Liver (tissue), 9 donors: ENCODE results near the gene FSCN2. TPM values are rescaled to one million over a fixed set of nuclear protein-coding genes. Genes with fewer than 3 reads are reported as not detected.

Experiments used
- DNase-seq: peaks from one replicate; pipeline ENCODE4 v3.0.0-alpha.2; 2017; ENCODE audit warnings: low spot score
- H3K27ac ChIP-seq, 2 donors: one replicate each; pipeline ENCODE4 v1.7.0; 2013; ENCODE audit warnings: inconsistent platforms in 2 of 2, low read length in 2 of 2, control low read depth in 1 of 2, low read depth in 1 of 2, mild to moderate bottlenecking in 1 of 2
- H3K27me3 ChIP-seq, 4 donors: one replicate each; pipeline versions ENCODE4 v1.6.1 to v1.7.0; 2013; ENCODE audit warnings: low read length in 3 of 4, inconsistent platforms in 1 of 4, mild to moderate bottlenecking in 1 of 4, moderate library complexity in 1 of 4; ENCODE audit not compliant: control insufficient read depth in 4 of 4, insufficient read depth in 4 of 4
- H3K36me3 ChIP-seq, 4 donors: one replicate each; pipeline versions ENCODE4 v1.6.1 to v1.7.0; 2013; ENCODE audit warnings: low read length in 3 of 4, mild to moderate bottlenecking in 3 of 4, low read depth in 1 of 4, moderate library complexity in 1 of 4; ENCODE audit not compliant: control insufficient read depth in 4 of 4, insufficient read depth in 3 of 4
- H3K4me1 ChIP-seq, 4 donors: one replicate each; pipeline versions ENCODE4 v1.6.1 to v1.7.0; 2013; ENCODE audit warnings: low read length in 3 of 4, mild to moderate bottlenecking in 3 of 4, moderate library complexity in 1 of 4; ENCODE audit not compliant: control insufficient read depth in 4 of 4, insufficient read depth in 4 of 4
- H3K4me3 ChIP-seq, 3 donors: one replicate each; pipeline versions ENCODE4 v1.6.1 to v1.7.0; 2013; ENCODE audit warnings: low read length in 3 of 3, control low read depth in 1 of 3, low read depth in 1 of 3, mild to moderate bottlenecking in 1 of 3
- H3K9ac ChIP-seq, 2 donors: one replicate each; pipeline ENCODE4 v1.7.0; 2013; ENCODE audit warnings: low read length in 2 of 2, mild to moderate bottlenecking in 2 of 2, moderate library complexity in 2 of 2, control low read depth in 1 of 2, low read depth in 1 of 2
- H3K9me3 ChIP-seq, 4 donors: one replicate each; pipeline versions ENCODE4 v1.6.1 to v1.7.0; 2013; ENCODE audit warnings: low read length in 3 of 4; ENCODE audit not compliant: control insufficient read depth in 4 of 4
- FOXA1 ChIP-seq: IDR thresholded peaks from 2 replicates; pipeline ENCODE4 v1.6.1; 2016; ENCODE audit warnings: antibody characterized with exemption
- FOXA2 ChIP-seq: IDR thresholded peaks from 2 replicates; pipeline ENCODE4 v1.6.1; 2016; ENCODE audit warnings: antibody characterized with exemption
- GABPA ChIP-seq, 2 donors: IDR thresholded peaks in 1 of 2; conservative IDR thresholded peaks in 1 of 2; 2 replicates each; pipeline ENCODE4 v1.6.1; 2016; ENCODE audit warnings: antibody characterized with exemption in 2 of 2, mild to moderate bottlenecking in 1 of 2, moderate library complexity in 1 of 2
- HNF4A ChIP-seq, 2 donors: conservative IDR thresholded peaks; 2 replicates each; pipeline ENCODE4 v1.6.1; 2016; ENCODE audit warnings: antibody characterized with exemption in 2 of 2, mild to moderate bottlenecking in 2 of 2
- HNF4G ChIP-seq: IDR thresholded peaks from 2 replicates; pipeline ENCODE4 v1.6.1; 2016; ENCODE audit warnings: antibody characterized with exemption
- JUND ChIP-seq, 2 donors: IDR thresholded peaks; 2 replicates each; pipeline ENCODE4 v1.6.1; 2016; ENCODE audit warnings: antibody characterized with exemption in 2 of 2
- RAD21 ChIP-seq, 2 donors: IDR thresholded peaks; 2 replicates each; pipeline ENCODE4 v1.6.1; 2016; ENCODE audit warnings: antibody characterized with exemption in 2 of 2, mild to moderate bottlenecking in 2 of 2
- RXRA ChIP-seq, 2 donors: IDR thresholded peaks; 2 replicates each; pipeline ENCODE4 v1.6.1; 2017 to 2018; ENCODE audit warnings: antibody characterized with exemption in 2 of 2, mild to moderate bottlenecking in 1 of 2
- SP1 ChIP-seq: IDR thresholded peaks from 2 replicates; pipeline ENCODE4 v1.6.1; 2018; ENCODE audit warnings: antibody characterized with exemption, mild to moderate bottlenecking
- TAF1 ChIP-seq: conservative IDR thresholded peaks from 2 replicates; pipeline ENCODE4 v1.6.1; 2016; ENCODE audit warnings: antibody characterized with exemption, mild to moderate bottlenecking
- YY1 ChIP-seq: IDR thresholded peaks from 2 replicates; pipeline ENCODE4 v1.6.1; 2016; ENCODE audit warnings: antibody characterized with exemption, mild to moderate bottlenecking
- WGBS: extraction: QIAGEN DNeasy Blood & Tissue Kit; methylation state at CpG from one replicate; pipeline ENCODE4 v1.1.7; 2013; 5-methylcytosine and 5-hydroxymethylcytosine counted together
- polyA plus RNA-seq, 2 donors: library from polyadenylated mRNA; stranded (reverse) in 1 of 2; unstranded in 1 of 2; fragments of 200-250 nt in 1 of 2; fragments of >200 nt in 1 of 2; fragmentation: Nextera tagmentation in 1 of 2; extraction: Ambion mirVana in 1 of 2; gene quantifications; one replicate each; pipeline versions ENCODE4 v1.2.1 to v1.2.3, GENCODE V29; 2013 to 2015
- total RNA-seq, 2 donors: library from RNA; depleted of rRNA; stranded (reverse); fragments of >200 nt; gene quantifications; one replicate each; pipeline ENCODE4 v1.2.3, GENCODE V29; 2014
- TF ChIP-seq, protein P1 (sequence below): IDR thresholded peaks from 2 replicates; pipeline ENCODE4 v1.6.1; 2016; ENCODE audit warnings: antibody characterized with exemption
- TF ChIP-seq, protein P2 (sequence below): IDR thresholded peaks from 2 replicates; pipeline ENCODE4 v1.6.1; 2016; ENCODE audit warnings: antibody characterized with exemption
- TF ChIP-seq, protein P3 (sequence below): IDR thresholded peaks from 2 replicates; pipeline ENCODE4 v1.6.1; 2016; ENCODE audit warnings: antibody characterized with exemption, mild to moderate bottlenecking
- TF ChIP-seq, protein P4 (sequence below): IDR thresholded peaks from 2 replicates; pipeline ENCODE4 v1.6.1; 2016; ENCODE audit warnings: antibody characterized with exemption
- TF ChIP-seq, protein P5 (sequence below): fragments of 150-350 bp; IDR thresholded peaks from 2 replicates; pipeline ENCODE4 v1.5.1; 2017; ENCODE audit warnings: improper control_type of control experiment, low read depth, low read length; ENCODE audit not compliant: missing input control
- donor health status: healthy.
- donor health status: healthy.
- donor health status: healthy.
- donor health status: healthy.
- donor health status: healthy.

FSCN2 gene
- total and polyA plus RNA-seq, 4 donors: 0.09 to 0.42 TPM; not detected in 2

DNA sequence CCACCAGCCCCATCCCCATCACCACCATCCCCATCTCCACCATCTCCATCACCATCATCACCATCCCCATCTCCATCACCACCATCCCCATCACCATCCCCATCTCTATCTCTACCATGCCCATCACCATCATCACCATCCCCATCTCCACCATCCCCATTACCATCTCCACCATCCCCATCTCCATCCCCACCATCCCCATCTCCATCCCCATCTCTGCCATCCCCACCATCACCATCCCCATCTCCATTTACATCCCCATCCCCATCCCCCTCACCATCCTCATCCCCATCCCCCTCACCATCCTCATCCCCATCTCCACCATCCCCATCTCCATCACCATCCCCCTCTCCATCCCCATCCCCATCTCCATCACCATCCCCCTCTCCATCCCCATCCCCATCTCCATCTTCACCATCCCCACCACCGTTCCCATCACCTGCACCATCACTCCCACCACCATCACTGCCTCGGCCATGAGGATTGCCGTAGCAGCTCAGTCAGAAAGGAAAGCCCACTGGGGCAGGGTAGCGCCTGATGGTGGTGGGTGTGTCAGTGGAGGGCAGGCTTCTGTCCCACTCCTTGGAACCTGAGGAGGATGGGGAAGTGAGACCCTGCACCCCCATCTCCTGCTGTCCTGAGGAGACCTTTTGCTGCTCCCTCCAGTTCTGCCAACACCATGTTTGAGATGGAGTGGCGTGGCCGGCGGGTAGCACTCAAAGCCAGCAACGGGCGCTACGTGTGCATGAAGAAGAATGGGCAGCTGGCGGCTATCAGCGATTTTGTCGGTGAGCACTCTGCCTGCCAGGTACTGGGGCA lies 7.5 kb downstream of the FSCN2 start:
- no peak overlapping the region for H3K9ac ChIP-seq
- no peak for DNase-seq
- H3K4me3 ChIP-seq: no peak overlapping the region
- peaks cover 0 to 4% (median 0%) of the 10 kb centered on the region in 4 donors for H3K27me3 ChIP-seq
- H3K9me3 ChIP-seq: no peaks in the 10 kb centered on the region
- no peak for TF ChIP-seq YY1
- TF ChIP-seq, protein P1, sequence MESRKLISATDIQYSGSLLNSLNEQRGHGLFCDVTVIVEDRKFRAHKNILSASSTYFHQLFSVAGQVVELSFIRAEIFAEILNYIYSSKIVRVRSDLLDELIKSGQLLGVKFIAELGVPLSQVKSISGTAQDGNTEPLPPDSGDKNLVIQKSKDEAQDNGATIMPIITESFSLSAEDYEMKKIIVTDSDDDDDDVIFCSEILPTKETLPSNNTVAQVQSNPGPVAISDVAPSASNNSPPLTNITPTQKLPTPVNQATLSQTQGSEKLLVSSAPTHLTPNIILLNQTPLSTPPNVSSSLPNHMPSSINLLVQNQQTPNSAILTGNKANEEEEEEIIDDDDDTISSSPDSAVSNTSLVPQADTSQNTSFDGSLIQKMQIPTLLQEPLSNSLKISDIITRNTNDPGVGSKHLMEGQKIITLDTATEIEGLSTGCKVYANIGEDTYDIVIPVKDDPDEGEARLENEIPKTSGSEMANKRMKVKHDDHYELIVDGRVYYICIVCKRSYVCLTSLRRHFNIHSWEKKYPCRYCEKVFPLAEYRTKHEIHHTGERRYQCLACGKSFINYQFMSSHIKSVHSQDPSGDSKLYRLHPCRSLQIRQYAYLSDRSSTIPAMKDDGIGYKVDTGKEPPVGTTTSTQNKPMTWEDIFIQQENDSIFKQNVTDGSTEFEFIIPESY: no peak
- TF ChIP-seq HNF4A (conservative IDR thresholded peaks at IDR 0.05): no peak
- TF ChIP-seq FOXA2: no peak
- TF ChIP-seq JUND (IDR thresholded peaks at IDR 0.05): no peak
- TF ChIP-seq GABPA (IDR thresholded peaks at IDR 0.05 in 1 of 2, conservative IDR thresholded peaks at IDR 0.05 in 1 of 2): no peak
- no peak for TF ChIP-seq TAF1
- TF ChIP-seq, protein P2, sequence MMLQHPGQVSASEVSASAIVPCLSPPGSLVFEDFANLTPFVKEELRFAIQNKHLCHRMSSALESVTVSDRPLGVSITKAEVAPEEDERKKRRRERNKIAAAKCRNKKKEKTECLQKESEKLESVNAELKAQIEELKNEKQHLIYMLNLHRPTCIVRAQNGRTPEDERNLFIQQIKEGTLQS: no peak
- TF ChIP-seq, protein P3, sequence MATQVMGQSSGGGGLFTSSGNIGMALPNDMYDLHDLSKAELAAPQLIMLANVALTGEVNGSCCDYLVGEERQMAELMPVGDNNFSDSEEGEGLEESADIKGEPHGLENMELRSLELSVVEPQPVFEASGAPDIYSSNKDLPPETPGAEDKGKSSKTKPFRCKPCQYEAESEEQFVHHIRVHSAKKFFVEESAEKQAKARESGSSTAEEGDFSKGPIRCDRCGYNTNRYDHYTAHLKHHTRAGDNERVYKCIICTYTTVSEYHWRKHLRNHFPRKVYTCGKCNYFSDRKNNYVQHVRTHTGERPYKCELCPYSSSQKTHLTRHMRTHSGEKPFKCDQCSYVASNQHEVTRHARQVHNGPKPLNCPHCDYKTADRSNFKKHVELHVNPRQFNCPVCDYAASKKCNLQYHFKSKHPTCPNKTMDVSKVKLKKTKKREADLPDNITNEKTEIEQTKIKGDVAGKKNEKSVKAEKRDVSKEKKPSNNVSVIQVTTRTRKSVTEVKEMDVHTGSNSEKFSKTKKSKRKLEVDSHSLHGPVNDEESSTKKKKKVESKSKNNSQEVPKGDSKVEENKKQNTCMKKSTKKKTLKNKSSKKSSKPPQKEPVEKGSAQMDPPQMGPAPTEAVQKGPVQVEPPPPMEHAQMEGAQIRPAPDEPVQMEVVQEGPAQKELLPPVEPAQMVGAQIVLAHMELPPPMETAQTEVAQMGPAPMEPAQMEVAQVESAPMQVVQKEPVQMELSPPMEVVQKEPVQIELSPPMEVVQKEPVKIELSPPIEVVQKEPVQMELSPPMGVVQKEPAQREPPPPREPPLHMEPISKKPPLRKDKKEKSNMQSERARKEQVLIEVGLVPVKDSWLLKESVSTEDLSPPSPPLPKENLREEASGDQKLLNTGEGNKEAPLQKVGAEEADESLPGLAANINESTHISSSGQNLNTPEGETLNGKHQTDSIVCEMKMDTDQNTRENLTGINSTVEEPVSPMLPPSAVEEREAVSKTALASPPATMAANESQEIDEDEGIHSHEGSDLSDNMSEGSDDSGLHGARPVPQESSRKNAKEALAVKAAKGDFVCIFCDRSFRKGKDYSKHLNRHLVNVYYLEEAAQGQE: no peak
- TF ChIP-seq, protein P4, sequence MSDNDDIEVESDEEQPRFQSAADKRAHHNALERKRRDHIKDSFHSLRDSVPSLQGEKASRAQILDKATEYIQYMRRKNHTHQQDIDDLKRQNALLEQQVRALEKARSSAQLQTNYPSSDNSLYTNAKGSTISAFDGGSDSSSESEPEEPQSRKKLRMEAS: no peak
- TF ChIP-seq FOXA1: no peak
- no peak for TF ChIP-seq RXRA (IDR thresholded peaks at IDR 0.05)
- peaks cover 0 to 6% (median 3%) of the 10 kb centered on the region in 4 donors for H3K4me1 ChIP-seq
- peaks cover 0 to 13% (median 9%) of the 10 kb centered on the region in 4 donors for H3K36me3 ChIP-seq
- 61% methylated on average over 13 of the region's 13 CpGs for WGBS
- no peak overlapping the region for H3K27ac ChIP-seq

DNA sequence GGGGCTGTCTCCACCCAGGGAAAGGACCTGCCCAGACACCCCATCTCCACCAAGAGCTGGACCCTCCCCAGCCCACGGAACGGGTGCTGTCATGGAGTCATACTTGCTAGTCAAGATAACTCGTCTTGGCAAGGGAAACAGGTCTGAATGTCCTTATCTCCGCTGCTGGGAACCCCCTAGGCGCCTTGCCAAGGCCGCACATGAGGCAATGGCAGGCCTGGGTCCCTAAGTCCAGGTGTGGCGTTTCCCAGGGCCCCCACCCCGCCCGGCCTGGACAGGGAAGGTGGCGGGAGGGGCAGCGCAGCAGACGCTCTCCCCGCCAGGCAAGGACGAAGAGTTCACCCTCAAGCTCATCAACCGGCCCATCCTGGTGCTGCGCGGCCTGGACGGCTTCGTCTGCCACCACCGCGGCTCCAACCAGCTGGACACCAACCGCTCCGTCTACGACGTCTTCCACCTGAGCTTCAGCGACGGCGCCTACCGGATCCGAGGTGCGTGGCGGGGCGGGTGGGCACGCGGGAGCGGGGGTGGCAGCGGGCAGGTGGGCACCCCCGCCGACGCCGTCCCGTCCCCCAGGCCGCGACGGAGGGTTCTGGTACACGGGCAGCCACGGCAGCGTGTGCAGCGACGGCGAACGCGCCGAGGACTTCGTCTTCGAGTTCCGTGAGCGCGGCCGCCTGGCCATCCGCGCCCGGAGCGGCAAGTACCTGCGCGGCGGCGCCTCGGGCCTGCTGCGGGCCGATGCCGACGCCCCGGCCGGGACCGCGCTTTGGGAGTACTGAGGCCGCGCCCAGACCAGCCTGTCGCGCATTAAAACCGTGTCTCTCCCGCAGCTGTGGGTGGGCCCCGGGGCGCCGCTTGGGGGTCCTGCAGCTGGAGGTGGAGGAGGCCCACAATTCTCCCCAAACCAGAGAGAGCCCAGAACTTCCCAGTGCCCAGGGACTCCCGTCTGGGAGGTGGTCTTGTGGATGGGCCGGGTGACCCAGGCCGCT lies 8.4 kb downstream of the FSCN2 start:
- peaks cover 0 to 4% (median 0%) of the 10 kb centered on the region in 4 donors for H3K27me3 ChIP-seq
- H3K27ac ChIP-seq: no peak overlapping the region
- WGBS: 13% methylated on average over 89 of the region's 89 CpGs
- peaks cover 0 to 22% (median 12%) of the 10 kb centered on the region in 4 donors for H3K36me3 ChIP-seq
- no peak for DNase-seq
- no peaks in the 10 kb centered on the region for H3K9me3 ChIP-seq
- H3K9ac ChIP-seq: no peak overlapping the region
- H3K4me1 ChIP-seq: peaks cover 0 to 6% (median 3%) of the 10 kb centered on the region in 4 donors
- no peak overlapping the region for H3K4me3 ChIP-seq
- TF ChIP-seq SP1 (no peak), GABPA (IDR thresholded peaks at IDR 0.05 in 1 of 2, conservative IDR thresholded peaks at IDR 0.05 in 1 of 2) (no peak), YY1 (no peak), HNF4G (no peak), FOXA1 (no peak), HNF4A (conservative IDR thresholded peaks at IDR 0.05) (no peak), JUND (IDR thresholded peaks at IDR 0.05) (no peak), RAD21 (IDR thresholded peaks at IDR 0.05) (no peak)
- TF ChIP-seq, protein P5, sequence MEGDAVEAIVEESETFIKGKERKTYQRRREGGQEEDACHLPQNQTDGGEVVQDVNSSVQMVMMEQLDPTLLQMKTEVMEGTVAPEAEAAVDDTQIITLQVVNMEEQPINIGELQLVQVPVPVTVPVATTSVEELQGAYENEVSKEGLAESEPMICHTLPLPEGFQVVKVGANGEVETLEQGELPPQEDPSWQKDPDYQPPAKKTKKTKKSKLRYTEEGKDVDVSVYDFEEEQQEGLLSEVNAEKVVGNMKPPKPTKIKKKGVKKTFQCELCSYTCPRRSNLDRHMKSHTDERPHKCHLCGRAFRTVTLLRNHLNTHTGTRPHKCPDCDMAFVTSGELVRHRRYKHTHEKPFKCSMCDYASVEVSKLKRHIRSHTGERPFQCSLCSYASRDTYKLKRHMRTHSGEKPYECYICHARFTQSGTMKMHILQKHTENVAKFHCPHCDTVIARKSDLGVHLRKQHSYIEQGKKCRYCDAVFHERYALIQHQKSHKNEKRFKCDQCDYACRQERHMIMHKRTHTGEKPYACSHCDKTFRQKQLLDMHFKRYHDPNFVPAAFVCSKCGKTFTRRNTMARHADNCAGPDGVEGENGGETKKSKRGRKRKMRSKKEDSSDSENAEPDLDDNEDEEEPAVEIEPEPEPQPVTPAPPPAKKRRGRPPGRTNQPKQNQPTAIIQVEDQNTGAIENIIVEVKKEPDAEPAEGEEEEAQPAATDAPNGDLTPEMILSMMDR: no peak
- TF ChIP-seq, protein P1: no peak
- TF ChIP-seq, protein P4: no peak
